ENCODE measurements around the gene RHOF.

GRCh38 chr12:121795034-121795968, 1.8 kb upstream of the RHOF start:
- TF ChIP-seq CTCF (IDR thresholded peaks at IDR 0.05) (peak; percentile 94 to 97 (median 97)), POLR2A (IDR thresholded peaks at IDR 0.05) (no peak), POLR2AphosphoS5 (IDR thresholded peaks at IDR 0.05) (peak; percentile 36 to 47 (median 45))

All from breast epithelium (tissue), 3 donors.